ENCODE results near the gene NDST3. TPM values are rescaled to one million over a fixed set of nuclear protein-coding genes. Genes with fewer than 3 reads are reported as not detected.

Gene NDST3
- total RNA-seq, 2 donors from 2014 or later: not detected

- H3K4me3 Mint-ChIP-seq: no peak overlapping the region
- H3K36me3 Mint-ChIP-seq (ENCODE audit: low read depth): no peaks in the 10 kb centered on the region
- H3K27me3 Mint-ChIP-seq: peaks cover 3% of the 10 kb centered on the region
Observed at GRCh38 chr4:118112117-118113046, 78.1 kb downstream of the NDST3 start.

GRCh38 chr4:118113220-118113619 is 78.9 kb downstream of the NDST3 start:
- peak; percentile 38 for ATAC-seq (replicated peaks)
- no peak overlapping the region for H3K4me3 Mint-ChIP-seq

More at GRCh38 chr4:118112117-118113046, 78.1 kb downstream of the NDST3 start:
- peaks cover 4% of the 10 kb centered on the region for H3K9me3 Mint-ChIP-seq
- H3K4me1 Mint-ChIP-seq: no peaks in the 10 kb centered on the region
- no peak for ATAC-seq (replicated peaks)
- no peak overlapping the region for H3K27ac Mint-ChIP-seq

GRCh38 chr4:118114720-118115119 is 80.4 kb downstream of the NDST3 start:
- Mint-ChIP-seq H3K9me3 (peaks cover 4% of the 10 kb centered on the region), H3K27ac (no peak overlapping the region), H3K4me1 (no peaks in the 10 kb centered on the region), H3K36me3 (ENCODE audit: low read depth) (no peaks in the 10 kb centered on the region), H3K27me3 (peaks cover 3% of the 10 kb centered on the region), H3K4me3 (no peak overlapping the region)
- no peak for ATAC-seq (replicated peaks)

More at GRCh38 chr4:118113220-118113619, 78.9 kb downstream of the NDST3 start:
- H3K4me1 Mint-ChIP-seq: no peaks in the 10 kb centered on the region
- H3K27ac Mint-ChIP-seq: no peak overlapping the region
- no peaks in the 10 kb centered on the region for H3K36me3 Mint-ChIP-seq (ENCODE audit: low read depth)
- H3K9me3 Mint-ChIP-seq: peaks cover 4% of the 10 kb centered on the region
- peaks cover 3% of the 10 kb centered on the region for H3K27me3 Mint-ChIP-seq

GRCh38 chr4:118120120-118120760 is 86.0 kb downstream of the NDST3 start:
- H3K4me3 Mint-ChIP-seq: no peak overlapping the region
- no peaks in the 10 kb centered on the region for H3K9me3 Mint-ChIP-seq
- no peaks in the 10 kb centered on the region for H3K4me1 Mint-ChIP-seq
- no peak overlapping the region for H3K27ac Mint-ChIP-seq
- peaks cover 3% of the 10 kb centered on the region for H3K27me3 Mint-ChIP-seq
- H3K36me3 Mint-ChIP-seq (ENCODE audit: low read depth): no peaks in the 10 kb centered on the region
- ATAC-seq (replicated peaks): no peak

GRCh38 chr4:118124997-118125396 is 90.7 kb downstream of the NDST3 start:
- H3K27me3 Mint-ChIP-seq: peaks cover 2% of the 10 kb centered on the region
- peaks cover 5% of the 10 kb centered on the region for H3K9me3 Mint-ChIP-seq
- no peak for ATAC-seq (replicated peaks)
- no peaks in the 10 kb centered on the region for H3K36me3 Mint-ChIP-seq (ENCODE audit: low read depth)
- no peak overlapping the region for H3K27ac Mint-ChIP-seq
- H3K4me1 Mint-ChIP-seq: no peaks in the 10 kb centered on the region
- H3K4me3 Mint-ChIP-seq: no peak overlapping the region

- Mint-ChIP-seq H3K27me3 (no peaks in the 10 kb centered on the region), H3K9me3 (no peaks in the 10 kb centered on the region), H3K36me3 (ENCODE audit: low read depth) (no peaks in the 10 kb centered on the region), H3K4me3 (no peak overlapping the region), H3K4me1 (no peaks in the 10 kb centered on the region), H3K27ac (no peak overlapping the region)
- no peak for ATAC-seq (replicated peaks)
Observed at GRCh38 chr4:118139241-118139640, 105.0 kb downstream of the NDST3 start.

GRCh38 chr4:118141240-118141639 is 107.0 kb downstream of the NDST3 start:
- no peaks in the 10 kb centered on the region for H3K9me3 Mint-ChIP-seq
- no peak for ATAC-seq (replicated peaks)
- H3K4me1 Mint-ChIP-seq: no peaks in the 10 kb centered on the region
- H3K27me3 Mint-ChIP-seq: no peaks in the 10 kb centered on the region
- H3K4me3 Mint-ChIP-seq: no peak overlapping the region
- no peaks in the 10 kb centered on the region for H3K36me3 Mint-ChIP-seq (ENCODE audit: low read depth)
- no peak overlapping the region for H3K27ac Mint-ChIP-seq

- Mint-ChIP-seq H3K4me3 (no peak overlapping the region), H3K36me3 (ENCODE audit: low read depth) (no peaks in the 10 kb centered on the region), H3K9me3 (peaks cover 5% of the 10 kb centered on the region), H3K4me1 (no peaks in the 10 kb centered on the region), H3K27ac (no peak overlapping the region), H3K27me3 (no peaks in the 10 kb centered on the region)
- no peak for ATAC-seq (replicated peaks)
Observed at GRCh38 chr4:118154649-118155048, 120.4 kb downstream of the NDST3 start.

- Mint-ChIP-seq H3K9me3 (peaks cover 6% of the 10 kb centered on the region), H3K27me3 (no peaks in the 10 kb centered on the region), H3K27ac (no peak overlapping the region), H3K4me1 (no peaks in the 10 kb centered on the region), H3K36me3 (ENCODE audit: low read depth) (no peaks in the 10 kb centered on the region), H3K4me3 (no peak overlapping the region)
- no peak for ATAC-seq (replicated peaks)
Observed at GRCh38 chr4:118155516-118155915, 121.2 kb downstream of the NDST3 start.

- no peak for ATAC-seq (replicated peaks)
- no peak overlapping the region for H3K4me3 Mint-ChIP-seq
- H3K27me3 Mint-ChIP-seq: peaks cover under 1% of the 10 kb centered on the region
- H3K36me3 Mint-ChIP-seq (ENCODE audit: low read depth): no peaks in the 10 kb centered on the region
- H3K27ac Mint-ChIP-seq: no peak overlapping the region
- H3K9me3 Mint-ChIP-seq: peaks cover 6% of the 10 kb centered on the region
- no peaks in the 10 kb centered on the region for H3K4me1 Mint-ChIP-seq
Observed at GRCh38 chr4:118158763-118159375, 124.6 kb downstream of the NDST3 start.

GRCh38 chr4:118167306-118167705 is 133.0 kb downstream of the NDST3 start:
- no peaks in the 10 kb centered on the region for H3K36me3 Mint-ChIP-seq (ENCODE audit: low read depth)
- no peak overlapping the region for H3K27ac Mint-ChIP-seq
- no peak overlapping the region for H3K4me3 Mint-ChIP-seq
- ATAC-seq (replicated peaks): no peak
- no peaks in the 10 kb centered on the region for H3K4me1 Mint-ChIP-seq
- peaks cover 4% of the 10 kb centered on the region for H3K9me3 Mint-ChIP-seq
- H3K27me3 Mint-ChIP-seq: peaks cover 5% of the 10 kb centered on the region

- H3K36me3 Mint-ChIP-seq (ENCODE audit: low read depth): no peaks in the 10 kb centered on the region
- no peak for ATAC-seq (replicated peaks)
- H3K9me3 Mint-ChIP-seq: no peaks in the 10 kb centered on the region
- no peak overlapping the region for H3K4me3 Mint-ChIP-seq
- H3K4me1 Mint-ChIP-seq: no peaks in the 10 kb centered on the region
- H3K27me3 Mint-ChIP-seq: peaks cover 5% of the 10 kb centered on the region
- H3K27ac Mint-ChIP-seq: no peak overlapping the region
Observed at GRCh38 chr4:118171381-118171780, 137.1 kb downstream of the NDST3 start.

GRCh38 chr4:118173126-118173525 is 138.8 kb downstream of the NDST3 start:
- Mint-ChIP-seq H3K27ac (no peak overlapping the region), H3K4me1 (no peaks in the 10 kb centered on the region), H3K9me3 (no peaks in the 10 kb centered on the region), H3K36me3 (ENCODE audit: low read depth) (no peaks in the 10 kb centered on the region), H3K27me3 (peaks cover 5% of the 10 kb centered on the region), H3K4me3 (no peak overlapping the region)
- no peak for ATAC-seq (replicated peaks)

- Mint-ChIP-seq H3K27ac (no peak overlapping the region), H3K27me3 (peaks cover 5% of the 10 kb centered on the region), H3K9me3 (no peaks in the 10 kb centered on the region), H3K36me3 (ENCODE audit: low read depth) (no peaks in the 10 kb centered on the region), H3K4me3 (no peak overlapping the region), H3K4me1 (no peaks in the 10 kb centered on the region)
- no peak for ATAC-seq (replicated peaks)
Observed at GRCh38 chr4:118173956-118174725, 139.9 kb downstream of the NDST3 start.
